Fibroblast of the conjunctiva (primary cell): ENCODE measurements around the gene PRKG1.
A peak's percentile ranks its signal among the peaks of the same experiment; 100 is the strongest.
"Not testable (repeated sequence)": the region's sequence is repeated elsewhere in the genome, so short reads cannot be mapped to it uniquely, and the experiment has no call there.

Experiments used
- DNase-seq: peaks from one replicate; pipeline ENCODE4 v3.0.0-alpha.2; 2010; ENCODE audit warnings: low read depth

PRKG1 gene

GRCh38 chr10:51227897-51228713 is 153.8 kb downstream of the PRKG1 start:
- no peak for DNase-seq

DNA sequence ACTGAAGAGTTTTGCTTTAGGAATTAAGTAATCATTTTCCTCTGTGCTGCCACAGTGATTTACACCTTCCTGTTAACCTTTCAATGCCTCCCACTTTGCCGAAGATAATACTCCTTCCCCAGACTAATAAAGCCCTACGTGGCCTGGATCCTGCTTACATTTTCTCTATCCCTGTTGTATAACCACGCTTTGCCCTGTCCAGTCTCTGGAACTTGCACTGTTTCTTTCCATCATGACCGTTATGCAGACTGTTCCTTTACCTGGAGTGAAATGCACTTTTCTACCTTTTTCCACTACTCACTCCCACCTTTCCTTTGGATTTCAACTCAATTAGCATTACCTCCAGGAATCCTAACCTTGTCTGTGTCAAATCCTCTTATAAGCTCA is 154.4 kb downstream of the PRKG1 start:
- DNase-seq, result no peak

GRCh38 chr10:51230887-51231585 is 156.7 kb downstream of the PRKG1 start:
- DNase-seq, result no peak

GRCh38 chr10:51231754-51232153 is 157.5 kb downstream of the PRKG1 start:
- no peak for DNase-seq

- DNase-seq, result no peak
Measured at GRCh38 chr10:51233337-51234100, 159.2 kb downstream of the PRKG1 start.

DNA sequence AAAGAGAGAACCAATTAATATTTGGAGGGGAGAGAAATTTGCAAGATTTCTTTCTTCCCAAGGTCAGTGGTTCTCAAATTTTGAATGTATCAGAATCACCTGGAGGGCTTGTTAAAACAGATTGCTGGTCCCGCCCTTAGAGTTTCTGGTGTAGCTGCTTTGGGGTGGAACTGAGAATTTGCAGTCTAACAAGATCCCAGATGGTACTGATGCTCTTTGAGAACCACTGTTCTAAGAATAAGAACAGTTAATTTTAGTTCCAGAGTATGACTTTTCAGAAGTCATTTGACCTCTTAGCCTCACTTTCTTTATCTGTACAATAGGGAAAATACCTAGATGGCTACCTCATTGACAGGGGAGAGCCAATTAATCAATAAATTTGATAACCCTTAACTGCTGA is 161.6 kb downstream of the PRKG1 start:
- no peak for DNase-seq

- DNase-seq, result no peak
Measured at GRCh38 chr10:51239006-51239405, 164.7 kb downstream of the PRKG1 start.

GRCh38 chr10:51241461-51241860 is 167.2 kb downstream of the PRKG1 start:
- DNase-seq, result no peak

DNA sequence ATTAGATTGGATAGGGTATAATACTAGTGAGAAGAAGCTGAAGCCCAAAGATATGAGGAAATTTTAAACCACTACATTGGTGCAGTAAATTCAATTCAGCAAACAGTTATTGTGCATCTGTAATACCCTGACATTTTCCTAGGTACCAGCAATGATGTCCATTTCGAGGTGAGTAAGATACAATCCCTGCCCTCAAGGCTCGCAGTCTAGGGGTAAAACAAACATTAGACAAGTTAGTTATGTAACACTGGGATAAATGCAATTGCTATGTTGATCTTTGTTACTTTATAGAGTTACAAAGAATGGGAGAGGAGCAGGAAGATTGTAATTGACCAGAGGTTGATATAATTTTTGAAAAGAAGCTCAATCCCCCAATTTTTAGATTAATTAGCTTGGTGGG is 168.1 kb downstream of the PRKG1 start:
- no peak for DNase-seq

DNA sequence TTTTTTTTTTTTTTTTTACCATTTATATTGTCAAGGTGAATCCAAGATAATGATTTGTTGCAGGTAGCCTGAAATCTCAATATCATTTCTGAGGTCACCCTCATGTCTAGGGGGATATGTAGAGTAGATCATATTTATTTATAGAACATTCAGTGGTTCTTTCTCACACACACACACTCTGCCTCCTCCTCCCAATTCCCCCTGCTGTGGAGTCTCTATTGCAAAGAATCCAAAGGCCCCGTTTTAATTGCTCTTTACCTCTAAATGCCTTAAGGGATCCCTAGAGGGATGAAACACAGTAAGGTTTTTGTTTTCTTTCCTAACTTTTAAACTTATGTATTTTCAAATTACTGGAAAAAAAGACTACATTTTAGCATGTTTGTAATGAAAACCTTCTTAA is 170.0 kb downstream of the PRKG1 start:
- DNase-seq, result no peak

- DNase-seq, result peak; percentile 22
Measured at GRCh38 chr10:51244748-51245490, 170.6 kb downstream of the PRKG1 start.

DNA sequence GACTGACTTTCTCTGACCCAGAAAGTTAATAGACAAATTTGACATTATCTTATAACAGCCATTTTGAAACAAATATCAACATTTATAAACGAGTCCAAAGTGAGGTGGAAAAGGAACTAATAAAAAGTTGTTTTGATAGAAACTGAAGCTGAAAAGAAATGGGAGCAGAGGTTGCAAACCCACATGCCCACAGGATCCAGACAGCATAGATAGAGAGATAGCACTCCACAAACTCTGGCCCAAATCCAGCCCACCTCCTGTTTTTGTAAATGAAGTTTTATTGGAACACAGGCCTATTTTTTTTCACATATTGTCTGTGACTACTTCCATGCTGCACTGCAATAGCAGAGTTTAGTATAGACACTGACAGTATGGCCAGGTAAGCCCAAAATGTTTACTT is 171.9 kb downstream of the PRKG1 start:
- no peak for DNase-seq

DNA sequence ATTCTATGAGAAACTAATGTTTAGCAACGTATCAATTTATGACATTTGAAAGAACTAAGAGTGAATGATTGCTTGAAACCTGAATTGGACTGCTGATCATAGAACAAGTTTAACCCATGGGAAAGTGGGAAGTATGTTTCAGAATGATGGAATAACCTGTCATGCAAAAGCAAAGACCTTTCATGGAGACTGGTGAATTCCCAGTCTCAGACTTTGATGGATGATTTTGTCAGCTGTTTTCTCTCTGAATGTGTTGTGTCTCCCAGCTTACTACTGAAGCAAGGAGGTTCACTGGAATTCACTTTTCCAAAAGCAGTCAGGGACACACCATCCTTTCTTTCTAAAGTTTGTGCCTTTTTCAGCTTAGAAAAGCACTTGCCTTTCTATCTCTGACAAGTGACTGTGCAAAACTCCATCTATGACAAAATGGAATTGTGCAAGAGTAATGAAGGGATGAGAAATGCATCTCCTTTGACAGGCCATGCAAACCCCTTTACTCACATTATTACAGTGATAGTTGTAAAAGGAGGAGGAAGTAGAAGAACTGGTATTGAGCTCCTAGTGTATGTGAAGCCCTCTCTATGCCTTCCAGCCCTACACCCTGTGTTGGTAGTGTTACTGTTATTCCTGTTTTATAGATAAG is 176.1 kb downstream of the PRKG1 start:
- no peak for DNase-seq

DNA sequence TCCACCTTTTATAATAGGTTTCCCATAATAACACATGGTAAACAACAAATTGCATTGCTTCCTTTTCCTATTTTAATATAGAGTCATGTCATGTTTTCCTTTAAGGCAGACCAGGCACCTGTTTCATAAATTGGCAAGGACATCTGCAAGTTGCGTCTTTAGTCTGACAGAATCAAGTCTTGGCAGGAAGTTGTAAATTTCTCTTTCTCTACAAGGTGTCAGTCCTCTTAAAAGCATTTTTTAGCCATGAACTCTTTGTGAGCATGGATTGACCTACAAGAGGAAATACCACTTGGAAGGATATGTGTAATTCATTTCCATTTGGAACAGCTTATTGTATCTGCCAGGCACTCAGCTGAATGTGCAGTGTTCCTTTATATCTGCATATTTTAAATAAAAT is 176.8 kb downstream of the PRKG1 start:
- DNase-seq, result no peak

- DNase-seq, result no peak
Measured at GRCh38 chr10:51255381-51255780, 181.1 kb downstream of the PRKG1 start.

DNA sequence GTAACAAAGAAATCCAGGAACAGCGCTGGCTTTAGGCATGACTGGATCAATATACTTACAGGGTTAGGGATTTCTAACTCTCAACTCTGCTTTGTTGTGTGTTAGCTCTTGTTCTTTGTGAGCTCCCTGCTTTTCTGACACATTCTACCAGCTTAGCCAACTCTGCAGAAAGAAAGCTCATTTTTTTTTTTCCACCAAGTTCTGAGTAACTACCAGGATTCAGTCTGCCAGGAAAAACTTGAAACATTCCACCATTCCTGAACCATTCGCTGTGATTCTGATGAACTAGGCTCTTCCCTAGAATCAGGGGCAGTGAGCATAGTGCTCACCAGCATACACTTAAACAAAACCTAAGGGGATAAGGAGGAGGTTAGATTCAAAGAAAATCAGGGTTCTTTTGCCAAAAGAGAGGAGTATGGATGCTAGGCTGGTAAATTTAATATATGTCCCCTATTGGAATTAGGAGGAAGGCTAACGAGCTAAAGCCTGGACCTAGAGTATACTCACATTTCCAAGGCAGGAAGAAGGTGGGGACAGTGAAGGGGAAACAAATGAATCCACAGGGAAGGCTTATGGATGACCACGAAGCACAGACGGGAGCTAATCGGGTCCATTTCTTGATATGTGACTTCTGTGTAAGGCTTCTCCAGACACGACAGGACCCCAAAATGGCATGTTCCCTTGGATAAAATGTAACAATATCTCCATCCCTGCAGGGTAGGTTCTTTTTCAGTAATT is 183.4 kb downstream of the PRKG1 start:
- no peak for DNase-seq

DNA sequence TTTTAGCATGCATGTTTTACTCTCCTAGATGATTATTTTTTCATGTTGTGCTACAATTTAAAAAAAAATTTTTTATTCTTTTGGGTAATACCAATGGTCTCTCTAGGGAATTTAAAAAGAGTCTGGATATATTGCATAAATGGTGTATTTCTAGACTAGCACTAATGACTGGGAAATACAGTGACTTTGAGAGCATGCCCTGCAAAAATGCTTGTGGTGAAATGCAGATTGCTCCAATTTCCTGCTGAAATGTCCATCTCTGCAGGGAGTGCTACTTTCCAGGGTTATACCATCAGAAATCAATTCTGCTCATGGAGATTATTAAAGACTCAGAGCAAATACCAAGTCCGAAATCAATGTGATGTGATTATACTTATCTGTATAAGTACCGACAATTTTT is 186.1 kb downstream of the PRKG1 start:
- no peak for DNase-seq

DNA sequence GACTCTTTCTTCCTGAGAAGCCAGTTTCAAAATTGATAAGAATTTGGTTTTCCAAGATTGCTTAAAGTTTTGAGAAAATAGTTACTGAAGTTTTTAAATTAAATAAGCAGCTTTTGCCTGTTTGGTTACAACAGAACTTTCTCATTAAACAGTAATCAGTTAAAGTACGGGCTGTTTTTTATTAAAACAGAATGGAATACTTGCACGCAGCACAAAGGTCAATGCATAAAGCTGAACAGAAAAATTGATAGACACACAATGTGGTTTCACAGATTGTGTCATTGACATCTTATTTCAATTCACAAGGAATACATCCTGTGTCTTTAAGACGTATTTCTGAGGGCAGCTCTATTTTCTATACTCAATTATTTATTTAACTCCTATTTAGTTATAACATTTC is 192.2 kb downstream of the PRKG1 start:
- no peak for DNase-seq

GRCh38 chr10:51267980-51268570 is 193.8 kb downstream of the PRKG1 start:
- not testable (repeated sequence) for DNase-seq

DNA sequence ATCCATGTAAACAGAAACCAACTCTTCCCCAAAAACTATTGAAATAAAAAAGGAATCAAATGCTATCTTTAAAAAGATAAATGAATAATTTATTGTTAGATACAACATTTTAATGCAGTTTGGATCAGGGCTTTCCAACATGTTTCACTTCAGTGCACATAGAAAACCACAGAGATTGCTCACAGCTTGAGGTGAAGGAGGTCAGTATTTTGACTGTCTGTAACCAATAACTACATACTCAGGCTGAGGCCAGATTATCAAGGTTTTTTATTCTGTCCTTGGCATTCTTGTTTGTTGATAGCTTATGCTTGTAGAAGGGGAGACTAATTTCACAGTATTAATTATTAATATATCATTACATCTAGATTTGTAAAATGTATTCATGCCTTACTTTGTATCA is 195.5 kb downstream of the PRKG1 start:
- no peak for DNase-seq
